HEK293 (cell line): ENCODE results near the gene SCIN.

Experiments used
- CTCF ChIA-PET: fragments of 350-600 bp; formaldehyde crosslinking; extraction: SDS; loops from one replicate; lab custom pipeline; 2021; ENCODE audit warnings: antibody characterized with exemption; lab: Yijun Ruan, JAX
- POLR2A ChIA-PET: fragments of 300-600 bp; formaldehyde crosslinking; extraction: SDS; loops from one replicate; lab custom pipeline; 2020; ENCODE audit warnings: antibody characterized with exemption, inconsistent platforms; lab: Yijun Ruan, JAX
- H3K27ac ChIP-seq: fragments of 200-500 bp; sonication (Bioruptor generic); 2 replicates; pipeline ENCODE4 v1.5.1; 2014; ENCODE audit warnings: low read depth, low read length, control low read depth, inconsistent platforms; ENCODE audit errors: extremely low read depth
- H3K36me3 ChIP-seq, 2 experiments: fragments of 200-500 bp in 1 of 2; sonication (Bioruptor generic) in 1 of 2; 1 replicate in 1 of 2; 2 replicates in 1 of 2; pipeline ENCODE4 v1.5.1; 2014 to 2017; ENCODE audit warnings: inconsistent platforms in 2 of 2, low read length in 2 of 2; ENCODE audit not compliant: control insufficient read depth in 2 of 2, insufficient read depth in 1 of 2
- H3K4me1 ChIP-seq: fragments of 200-500 bp; sonication (Bioruptor generic); 2 replicates; pipeline ENCODE4 v1.5.1; 2014; ENCODE audit warnings: mild to moderate bottlenecking, low read length, inconsistent platforms; ENCODE audit not compliant: control insufficient read depth, insufficient read depth
- H3K4me3 ChIP-seq: 2 replicates; pipeline ENCODE4 v1.5.1; 2011; ENCODE audit warnings: low read depth, mild to moderate bottlenecking, control low read depth, low read length, moderate library complexity
- H3K9me3 ChIP-seq: fragments of 200-500 bp; sonication (Bioruptor generic); 2 replicates; pipeline ENCODE4 v1.5.1; 2014; ENCODE audit warnings: low read depth, low read length, inconsistent platforms; ENCODE audit not compliant: control insufficient read depth, insufficient read depth
- HOXA7 ChIP-seq: sonication (generic); formaldehyde crosslinking; IDR thresholded peaks from 2 replicates; pipeline ENCODE4 v1.8.1; 2022; ENCODE audit warnings: missing genetic modification reagents, borderline replicate concordance
- KLF8 ChIP-seq: fragments of 450-650 bp; formaldehyde crosslinking; IDR thresholded peaks from 2 replicates; pipeline ENCODE4 v1.5.1; 2016; ENCODE audit warnings: missing biosample characterization, missing genetic modification characterization
- SCRT1 ChIP-seq: fragments of 450-650 bp; formaldehyde crosslinking; IDR thresholded peaks from 2 replicates; pipeline ENCODE4 v1.5.1; 2016; ENCODE audit warnings: missing biosample characterization, missing genetic modification characterization, borderline replicate concordance
- SCRT2 ChIP-seq: fragments of 450-650 bp; formaldehyde crosslinking; IDR thresholded peaks from 2 replicates; pipeline ENCODE4 v1.5.1; 2016; ENCODE audit warnings: missing biosample characterization, missing genetic modification characterization
- SETDB1 ChIP-seq: IDR thresholded peaks from one replicate; pipeline ENCODE4 v1.6.1; 2017; ENCODE audit warnings: mild to moderate bottlenecking, low read length, moderate library complexity, mixed read lengths; ENCODE audit not compliant: insufficient read length
- SP7 ChIP-seq: fragments of 450-650 bp; formaldehyde crosslinking; IDR thresholded peaks from 2 replicates; pipeline ENCODE4 v1.5.1; 2016; ENCODE audit warnings: missing biosample characterization, missing genetic modification characterization
- ZBTB1 ChIP-seq: fragments of 450-650 bp; formaldehyde crosslinking; IDR thresholded peaks from 2 replicates; pipeline ENCODE4 v1.5.1; 2016; ENCODE audit warnings: missing biosample characterization, missing genetic modification characterization
- ZBTB7A ChIP-seq: fragments of 450-650 bp; formaldehyde crosslinking; IDR thresholded peaks from 2 replicates; pipeline ENCODE4 v1.5.1; 2016; ENCODE audit warnings: low read depth, missing biosample characterization, missing genetic modification characterization
- ZBTB8A ChIP-seq: fragments of 450-650 bp; formaldehyde crosslinking; IDR thresholded peaks from 2 replicates; pipeline ENCODE4 v1.5.1; 2016; ENCODE audit warnings: missing biosample characterization, missing genetic modification characterization
- ZNF175 ChIP-seq: fragments of 450-650 bp; formaldehyde crosslinking; IDR thresholded peaks from 2 replicates; pipeline ENCODE4 v1.5.1; 2016; ENCODE audit warnings: missing biosample characterization, missing genetic modification characterization
- ZNF214 ChIP-seq: fragments of 450-650 bp; formaldehyde crosslinking; IDR thresholded peaks from 2 replicates; pipeline ENCODE4 v1.5.1; 2017; ENCODE audit warnings: missing biosample characterization, mild to moderate bottlenecking, missing genetic modification characterization, borderline replicate concordance
- ZNF221 ChIP-seq: fragments of 450-650 bp; formaldehyde crosslinking; IDR thresholded peaks from 2 replicates; pipeline ENCODE4 v1.5.1; 2017; ENCODE audit warnings: missing biosample characterization, missing genetic modification characterization, borderline replicate concordance
- ZNF404 ChIP-seq: fragments of 450-650 bp; formaldehyde crosslinking; IDR thresholded peaks from 2 replicates; pipeline ENCODE4 v1.5.1; 2017; ENCODE audit warnings: missing biosample characterization, missing genetic modification characterization
- ZNF423 ChIP-seq: fragments of 450-650 bp; formaldehyde crosslinking; IDR thresholded peaks from 2 replicates; pipeline ENCODE4 v1.5.1; 2016; ENCODE audit warnings: missing biosample characterization, missing genetic modification characterization
- ZNF514 ChIP-seq: fragments of 450-650 bp; formaldehyde crosslinking; IDR thresholded peaks from 2 replicates; pipeline ENCODE4 v1.5.1; 2016; ENCODE audit warnings: missing biosample characterization, missing genetic modification characterization
- ZNF555 ChIP-seq: fragments of 450-650 bp; formaldehyde crosslinking; conservative IDR thresholded peaks from 2 replicates; pipeline ENCODE4 v1.5.1; 2017; ENCODE audit warnings: missing biosample characterization, mild to moderate bottlenecking, missing genetic modification characterization, inconsistent platforms
- ZNF629 ChIP-seq: fragments of 450-650 bp; formaldehyde crosslinking; IDR thresholded peaks from 2 replicates; pipeline ENCODE4 v1.5.1; 2017; ENCODE audit warnings: missing biosample characterization, missing genetic modification characterization
- ZNF747 ChIP-seq: fragments of 450-650 bp; formaldehyde crosslinking; IDR thresholded peaks from 2 replicates; pipeline ENCODE4 v1.5.1; 2016; ENCODE audit warnings: missing biosample characterization, missing genetic modification characterization
- ZNF768 ChIP-seq: fragments of 450-650 bp; formaldehyde crosslinking; IDR thresholded peaks from 2 replicates; pipeline ENCODE4 v1.5.1; 2018; ENCODE audit warnings: missing biosample characterization, mild to moderate bottlenecking, missing genetic modification characterization
- TF ChIP-seq, protein P1 (sequence below): fragments of 450-650 bp; formaldehyde crosslinking; IDR thresholded peaks from 2 replicates; pipeline ENCODE4; 2016; ENCODE audit warnings: missing biosample characterization, missing genetic modification characterization
- TF ChIP-seq, protein P2 (sequence below): fragments of 450-650 bp; formaldehyde crosslinking; conservative IDR thresholded peaks from 2 replicates; pipeline ENCODE4 v1.5.1; 2016; ENCODE audit warnings: low read depth, missing biosample characterization, missing genetic modification characterization
- TF ChIP-seq, protein P3 (sequence below): fragments of 450-650 bp; formaldehyde crosslinking; IDR thresholded peaks from 2 replicates; pipeline ENCODE4 v1.5.1; 2017; ENCODE audit warnings: missing biosample characterization, missing genetic modification characterization
- TF ChIP-seq, protein P4 (sequence below): fragments of 450-650 bp; formaldehyde crosslinking; IDR thresholded peaks from 2 replicates; pipeline ENCODE4 v1.5.1; 2016; ENCODE audit warnings: missing biosample characterization, missing genetic modification characterization, low read depth

Gene SCIN

DNA sequence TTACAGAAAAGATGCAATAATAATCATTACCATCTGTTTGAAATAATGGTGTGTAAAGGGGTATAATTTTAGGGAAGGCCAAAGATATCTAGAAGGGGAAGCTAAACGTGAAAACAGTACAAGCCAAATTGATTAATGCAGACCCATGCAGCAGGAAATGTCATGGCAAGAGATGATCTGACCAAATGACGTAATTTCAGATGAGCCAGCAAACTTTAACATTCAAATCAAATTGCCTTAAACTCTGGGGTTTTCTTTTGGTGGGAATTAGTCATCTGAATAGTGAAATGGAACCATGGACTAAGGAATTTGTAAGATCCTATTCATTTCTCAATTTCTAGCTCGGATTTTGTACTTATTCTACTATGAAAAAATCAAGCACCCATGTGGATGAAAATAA is 21.4 kb upstream of the SCIN start:
- Histone ChIP-seq H3K4me1 (0 out of 2 replicates have a peak, but pooled peaks cover 5% of the 10 kb centered on the region), H3K9me3 (no peaks in the 10 kb centered on the region), H3K4me3 (no peak overlapping the region), H3K36me3 (no peaks in the 10 kb centered on the region), H3K27ac (no peak overlapping the region)
- TF ChIP-seq ZBTB7A (tag by site-specific recombination), result no peak
- CTCF ChIA-PET, result interaction anchor here (0.6 kb wide), 1 partner anchor 44 kb away, joined by 3 read pairs; no protein-coding TSS in a partner anchor
- POLR2A ChIA-PET, result no interaction called here

DNA sequence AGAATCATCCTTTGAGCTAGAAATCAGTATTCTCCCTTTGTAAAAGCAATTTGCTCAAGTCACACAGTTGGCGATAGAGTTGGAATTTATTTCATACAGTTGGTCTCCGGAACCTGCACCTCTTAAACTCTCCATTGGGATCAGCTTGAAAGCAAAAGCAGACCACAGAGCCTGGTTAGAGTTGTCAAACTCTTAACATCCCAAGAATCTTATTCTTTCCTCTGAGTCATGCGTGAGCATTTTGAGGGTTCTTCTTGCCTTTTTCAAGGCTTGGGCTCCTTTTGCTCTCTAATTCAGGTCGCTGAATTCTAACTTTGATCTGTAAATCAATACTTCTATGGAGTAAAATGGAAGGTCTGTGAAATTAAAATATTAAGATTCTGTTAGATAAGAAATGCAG is 19.6 kb upstream of the SCIN start:
- TF ChIP-seq, protein P1, sequence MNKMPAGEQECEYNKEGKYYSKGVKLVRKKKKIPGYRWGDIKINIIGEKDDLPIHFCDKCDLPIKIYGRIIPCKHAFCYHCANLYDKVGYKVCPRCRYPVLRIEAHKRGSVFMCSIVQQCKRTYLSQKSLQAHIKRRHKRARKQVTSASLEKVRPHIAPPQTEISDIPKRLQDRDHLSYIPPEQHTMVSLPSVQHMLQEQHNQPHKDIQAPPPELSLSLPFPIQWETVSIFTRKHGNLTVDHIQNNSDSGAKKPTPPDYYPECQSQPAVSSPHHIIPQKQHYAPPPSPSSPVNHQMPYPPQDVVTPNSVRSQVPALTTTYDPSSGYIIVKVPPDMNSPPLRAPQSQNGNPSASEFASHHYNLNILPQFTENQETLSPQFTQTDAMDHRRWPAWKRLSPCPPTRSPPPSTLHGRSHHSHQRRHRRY (tag by site-specific recombination), result no peak
- TF ChIP-seq, protein P2, sequence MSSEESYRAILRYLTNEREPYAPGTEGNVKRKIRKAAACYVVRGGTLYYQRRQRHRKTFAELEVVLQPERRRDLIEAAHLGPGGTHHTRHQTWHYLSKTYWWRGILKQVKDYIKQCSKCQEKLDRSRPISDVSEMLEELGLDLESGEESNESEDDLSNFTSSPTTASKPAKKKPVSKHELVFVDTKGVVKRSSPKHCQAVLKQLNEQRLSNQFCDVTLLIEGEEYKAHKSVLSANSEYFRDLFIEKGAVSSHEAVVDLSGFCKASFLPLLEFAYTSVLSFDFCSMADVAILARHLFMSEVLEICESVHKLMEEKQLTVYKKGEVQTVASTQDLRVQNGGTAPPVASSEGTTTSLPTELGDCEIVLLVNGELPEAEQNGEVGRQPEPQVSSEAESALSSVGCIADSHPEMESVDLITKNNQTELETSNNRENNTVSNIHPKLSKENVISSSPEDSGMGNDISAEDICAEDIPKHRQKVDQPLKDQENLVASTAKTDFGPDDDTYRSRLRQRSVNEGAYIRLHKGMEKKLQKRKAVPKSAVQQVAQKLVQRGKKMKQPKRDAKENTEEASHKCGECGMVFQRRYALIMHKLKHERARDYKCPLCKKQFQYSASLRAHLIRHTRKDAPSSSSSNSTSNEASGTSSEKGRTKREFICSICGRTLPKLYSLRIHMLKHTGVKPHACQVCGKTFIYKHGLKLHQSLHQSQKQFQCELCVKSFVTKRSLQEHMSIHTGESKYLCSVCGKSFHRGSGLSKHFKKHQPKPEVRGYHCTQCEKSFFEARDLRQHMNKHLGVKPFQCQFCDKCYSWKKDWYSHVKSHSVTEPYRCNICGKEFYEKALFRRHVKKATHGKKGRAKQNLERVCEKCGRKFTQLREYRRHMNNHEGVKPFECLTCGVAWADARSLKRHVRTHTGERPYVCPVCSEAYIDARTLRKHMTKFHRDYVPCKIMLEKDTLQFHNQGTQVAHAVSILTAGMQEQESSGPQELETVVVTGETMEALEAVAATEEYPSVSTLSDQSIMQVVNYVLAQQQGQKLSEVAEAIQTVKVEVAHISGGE (tag by site-specific recombination), result no peak
- TF ChIP-seq KLF8 (tag by site-specific recombination), result no peak
- TF ChIP-seq, protein P3, sequence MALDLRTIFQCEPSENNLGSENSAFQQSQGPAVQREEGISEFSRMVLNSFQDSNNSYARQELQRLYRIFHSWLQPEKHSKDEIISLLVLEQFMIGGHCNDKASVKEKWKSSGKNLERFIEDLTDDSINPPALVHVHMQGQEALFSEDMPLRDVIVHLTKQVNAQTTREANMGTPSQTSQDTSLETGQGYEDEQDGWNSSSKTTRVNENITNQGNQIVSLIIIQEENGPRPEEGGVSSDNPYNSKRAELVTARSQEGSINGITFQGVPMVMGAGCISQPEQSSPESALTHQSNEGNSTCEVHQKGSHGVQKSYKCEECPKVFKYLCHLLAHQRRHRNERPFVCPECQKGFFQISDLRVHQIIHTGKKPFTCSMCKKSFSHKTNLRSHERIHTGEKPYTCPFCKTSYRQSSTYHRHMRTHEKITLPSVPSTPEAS (tag by site-specific recombination), result no peak
- TF ChIP-seq ZNF423 (tag by site-specific recombination), result no peak
- no peak for TF ChIP-seq ZNF555 (tag by site-specific recombination)
- no peak for TF ChIP-seq SCRT2 (tag by site-specific recombination)
- TF ChIP-seq ZBTB1 (tag by site-specific recombination), result no peak
- TF ChIP-seq ZNF175, result no peak
- TF ChIP-seq HOXA7, result no peak
- TF ChIP-seq ZNF747 (tag by site-specific recombination), result no peak
- TF ChIP-seq ZNF629 (tag by site-specific recombination), result no peak
- TF ChIP-seq, all 188 proteins: peak for 0
- ChIA-PET POLR2A (no interaction called here), CTCF (interaction anchor here (1.2 kb wide), 1 partner anchor 25 kb away, joined by 3 read pairs; no protein-coding TSS in a partner anchor)
- Histone ChIP-seq H3K27ac (no peak overlapping the region), H3K4me3 (no peak overlapping the region), H3K36me3 (no peaks in the 10 kb centered on the region), H3K4me1 (no peaks in the 10 kb centered on the region), H3K9me3 (no peaks in the 10 kb centered on the region)

DNA sequence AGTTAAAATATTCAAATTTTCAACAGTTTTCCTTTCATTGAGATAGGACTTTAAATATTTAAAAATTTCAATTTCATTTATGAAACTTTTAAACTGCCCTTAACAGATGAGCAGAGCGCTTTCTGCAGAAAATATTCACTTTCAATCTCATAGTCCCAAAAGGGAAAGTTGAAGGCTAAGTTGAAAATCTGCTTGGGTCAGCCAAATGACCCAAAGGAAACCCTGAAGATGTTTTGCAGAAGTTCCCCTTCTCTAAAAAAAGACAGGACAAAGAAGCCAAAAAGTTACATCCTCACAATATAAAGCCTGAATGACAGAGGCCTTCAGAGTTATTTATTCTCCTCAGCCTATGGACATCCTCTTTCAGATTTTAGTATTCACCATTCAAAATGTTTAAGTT is 17.6 kb upstream of the SCIN start:
- Histone ChIP-seq H3K36me3 (no peaks in the 10 kb centered on the region), H3K4me3 (no peak overlapping the region), H3K4me1 (no peaks in the 10 kb centered on the region; the same call in 1 of the 2 replicates), H3K9me3 (no peaks in the 10 kb centered on the region), H3K27ac (no peak overlapping the region)
- ChIA-PET CTCF (no interaction called here), POLR2A (interaction anchor here (1.4 kb wide), 1 partner anchor 18 kb away, joined by 4 read pairs; the partner anchor contains the start of gene SCIN)
- TF ChIP-seq ZBTB8A, result no peak
- TF ChIP-seq SETDB1, result no peak
- no peak for TF ChIP-seq SP7
- TF ChIP-seq SCRT1 (tag by site-specific recombination), result no peak
- TF ChIP-seq, protein P4, sequence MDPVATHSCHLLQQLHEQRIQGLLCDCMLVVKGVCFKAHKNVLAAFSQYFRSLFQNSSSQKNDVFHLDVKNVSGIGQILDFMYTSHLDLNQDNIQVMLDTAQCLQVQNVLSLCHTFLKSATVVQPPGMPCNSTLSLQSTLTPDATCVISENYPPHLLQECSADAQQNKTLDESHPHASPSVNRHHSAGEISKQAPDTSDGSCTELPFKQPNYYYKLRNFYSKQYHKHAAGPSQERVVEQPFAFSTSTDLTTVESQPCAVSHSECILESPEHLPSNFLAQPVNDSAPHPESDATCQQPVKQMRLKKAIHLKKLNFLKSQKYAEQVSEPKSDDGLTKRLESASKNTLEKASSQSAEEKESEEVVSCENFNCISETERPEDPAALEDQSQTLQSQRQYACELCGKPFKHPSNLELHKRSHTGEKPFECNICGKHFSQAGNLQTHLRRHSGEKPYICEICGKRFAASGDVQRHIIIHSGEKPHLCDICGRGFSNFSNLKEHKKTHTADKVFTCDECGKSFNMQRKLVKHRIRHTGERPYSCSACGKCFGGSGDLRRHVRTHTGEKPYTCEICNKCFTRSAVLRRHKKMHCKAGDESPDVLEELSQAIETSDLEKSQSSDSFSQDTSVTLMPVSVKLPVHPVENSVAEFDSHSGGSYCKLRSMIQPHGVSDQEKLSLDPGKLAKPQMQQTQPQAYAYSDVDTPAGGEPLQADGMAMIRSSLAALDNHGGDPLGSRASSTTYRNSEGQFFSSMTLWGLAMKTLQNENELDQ (tag by site-specific recombination), result no peak
- no peak for TF ChIP-seq ZNF768 (tag by site-specific recombination)
- TF ChIP-seq ZNF214 (tag by site-specific recombination), result no peak
- no peak for TF ChIP-seq ZNF404 (tag by site-specific recombination)
- TF ChIP-seq ZNF221, result no peak
- no peak for TF ChIP-seq ZNF514 (tag by site-specific recombination)
